Limb (tissue), 2 donors: ENCODE measurements around the gene MAX.

ENCODE experiments used
- DNase-seq, 2 donors: peaks; one replicate each; pipeline ENCODE4 v3.0.0-alpha.2; 2016; ENCODE audit errors: extremely low spot score in 2 of 2

MAX gene, protein sequence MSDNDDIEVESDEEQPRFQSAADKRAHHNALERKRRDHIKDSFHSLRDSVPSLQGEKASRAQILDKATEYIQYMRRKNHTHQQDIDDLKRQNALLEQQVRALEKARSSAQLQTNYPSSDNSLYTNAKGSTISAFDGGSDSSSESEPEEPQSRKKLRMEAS

DNA sequence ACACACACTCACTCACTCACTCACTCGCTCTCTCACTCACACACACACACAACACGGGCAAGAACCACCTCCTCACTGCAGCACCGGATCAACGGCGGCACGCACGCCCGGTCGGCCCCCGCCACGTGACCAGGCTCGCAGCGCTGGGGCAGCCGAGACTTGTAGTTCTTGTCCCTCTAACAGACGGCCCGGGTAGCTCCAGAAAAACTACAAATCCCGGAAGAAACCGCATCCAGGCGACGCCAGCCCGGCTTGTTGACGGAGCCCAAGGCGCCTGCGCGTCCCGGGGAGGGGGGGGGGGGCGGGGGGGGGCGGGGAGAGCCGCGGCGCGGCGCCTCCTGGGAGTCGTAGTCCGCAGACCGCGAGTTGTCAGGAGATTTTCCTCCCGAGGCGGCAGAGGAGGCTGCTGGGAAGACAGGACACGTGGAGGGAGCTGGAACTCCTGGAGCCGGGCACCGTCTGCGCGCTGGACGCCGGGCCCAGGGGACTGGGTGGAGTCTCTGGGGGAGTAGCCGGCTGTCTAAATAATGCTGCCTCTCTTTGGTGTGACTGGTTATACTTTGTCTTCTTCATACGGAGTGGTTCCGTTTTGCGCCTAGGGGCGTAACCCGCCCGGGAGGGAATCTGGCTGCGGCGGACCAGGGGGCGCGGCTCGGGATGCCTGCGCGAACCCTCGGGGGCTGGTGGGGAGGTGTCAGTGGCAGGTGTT, at the start of gene MAX:
MAX (minus strand) TSS at position 77 of the 709 bp plus-strand sequence. CDS start 178 bp downstream, outside the sequence.
- peak; percentile 99 for DNase-seq

DNA sequence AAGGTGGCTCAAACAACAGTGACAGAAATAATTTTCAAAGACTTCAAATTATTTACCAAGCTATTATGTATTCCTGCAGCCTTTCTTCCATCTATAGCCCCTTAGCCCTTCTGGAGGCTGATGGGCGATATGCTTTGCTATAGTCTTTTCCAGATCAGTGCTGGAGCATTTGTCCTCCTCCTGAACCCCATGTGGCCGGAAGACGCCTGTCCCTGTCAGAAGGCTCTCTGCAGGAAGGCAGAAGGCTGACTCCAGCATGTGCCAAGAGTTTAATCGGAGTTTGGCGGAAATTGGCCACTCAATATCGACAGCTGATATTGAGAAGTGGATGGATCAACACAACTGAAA, 49.3 kb upstream of the MAX start:
- no peak for DNase-seq

DNA sequence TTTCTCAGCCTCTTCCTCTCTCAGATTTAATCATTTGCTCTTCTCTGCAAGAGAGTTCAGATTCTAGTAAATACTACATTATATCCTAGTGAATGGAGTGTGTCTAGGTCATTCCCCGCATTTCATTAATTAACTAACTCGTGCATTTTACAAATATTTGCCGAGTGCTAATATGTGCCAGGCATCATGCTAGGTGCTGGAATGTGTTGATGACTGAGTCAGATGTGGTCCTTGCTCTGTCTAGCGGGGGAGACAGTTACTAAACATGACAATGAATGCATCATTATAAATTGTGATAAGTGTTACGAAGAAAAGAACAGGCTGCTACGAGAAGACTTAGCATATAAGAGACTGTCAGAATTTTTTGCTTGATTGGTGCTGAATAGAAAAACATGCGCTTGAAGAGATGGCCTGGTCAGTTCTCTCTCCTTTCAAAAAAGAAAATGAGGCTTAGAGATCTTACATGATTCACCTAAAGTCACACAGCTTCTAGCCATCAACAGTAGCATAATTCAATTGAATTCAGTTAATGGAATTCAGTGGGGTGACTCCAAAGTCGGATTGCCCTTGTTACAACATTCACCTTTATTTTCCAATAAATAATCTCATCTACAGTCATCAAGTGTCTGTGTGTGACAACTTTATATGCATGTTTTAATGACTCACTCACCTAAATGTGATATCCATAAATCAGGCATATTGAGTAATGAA, 48.7 kb upstream of the MAX start:
- no peak for DNase-seq

GRCh38 chr14:65149116-65149515, 46.8 kb upstream of the MAX start:
- no peak for DNase-seq

DNA sequence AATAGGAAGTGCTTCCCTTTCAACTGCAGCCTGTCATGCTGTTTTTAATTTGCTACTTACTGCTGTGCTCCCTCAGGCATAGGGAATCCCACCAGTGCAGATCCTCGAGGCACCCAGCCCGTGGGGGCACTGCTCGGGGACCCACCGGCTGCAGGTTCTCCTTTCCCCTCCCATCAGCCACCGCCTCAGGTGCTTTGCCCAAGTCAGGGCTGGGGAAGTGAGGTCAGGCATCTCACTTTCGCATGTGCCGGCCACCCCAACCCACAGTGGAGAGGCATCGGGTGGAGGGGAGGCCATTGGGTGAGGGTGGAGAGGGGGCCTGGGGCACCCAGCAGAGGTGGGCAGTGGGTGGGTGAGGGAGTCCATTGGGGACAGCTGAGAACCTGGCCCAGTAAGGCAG, 41.9 kb upstream of the MAX start:
- DNase-seq: no peak

DNA sequence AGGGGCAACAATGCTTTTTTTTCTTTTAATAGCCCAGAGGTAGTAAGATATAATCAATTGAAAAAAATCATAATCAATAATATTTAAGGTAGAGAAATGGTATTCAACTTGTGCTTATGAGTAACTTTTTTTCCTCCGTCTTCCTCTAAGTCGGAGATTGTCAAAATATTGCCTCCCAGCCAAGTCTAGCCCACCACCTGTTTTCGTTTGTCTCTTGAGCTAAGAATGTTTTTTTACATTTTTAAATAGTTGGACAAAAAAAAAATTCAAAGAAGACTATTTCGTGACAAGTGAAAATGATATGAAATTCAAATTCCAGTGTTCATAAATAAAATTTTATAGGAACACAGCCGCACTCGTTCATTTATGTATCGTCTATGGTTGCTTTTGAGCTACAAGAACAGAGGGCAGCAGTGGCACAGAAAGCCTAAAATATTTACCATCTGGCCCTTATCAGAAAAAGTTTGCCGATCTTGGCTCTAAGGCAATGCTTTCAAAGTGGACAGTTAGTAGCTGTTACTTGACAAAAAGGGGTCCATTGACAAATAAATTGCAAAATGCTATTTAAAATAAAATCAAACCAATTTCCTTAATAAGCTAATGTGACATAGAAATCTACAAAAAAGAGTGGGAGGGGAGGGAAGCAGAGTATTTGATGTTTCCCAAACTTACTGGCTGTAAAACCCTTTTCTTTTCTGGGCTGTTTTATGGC, 40.8 kb upstream of the MAX start:
- DNase-seq: no peak

DNA sequence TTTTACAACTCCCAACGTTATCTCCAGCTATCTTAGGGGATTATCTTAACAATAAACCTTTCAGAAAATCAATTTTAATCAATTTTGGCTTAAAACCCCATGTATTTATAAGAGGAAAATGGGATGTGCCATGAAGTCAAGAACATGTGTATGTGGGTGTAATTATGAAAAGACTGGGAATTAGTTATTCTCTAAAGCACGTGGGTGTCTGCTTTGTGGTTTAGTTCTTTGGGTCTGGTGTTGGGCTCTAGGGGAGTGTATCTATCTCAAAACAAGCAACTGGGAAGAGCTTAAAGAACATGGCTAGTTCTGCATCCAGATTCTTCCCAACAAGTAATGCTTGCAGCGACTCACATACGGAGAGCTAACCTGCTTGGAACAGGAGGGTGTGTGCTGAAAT, 40.1 kb upstream of the MAX start:
- no peak for DNase-seq

DNA sequence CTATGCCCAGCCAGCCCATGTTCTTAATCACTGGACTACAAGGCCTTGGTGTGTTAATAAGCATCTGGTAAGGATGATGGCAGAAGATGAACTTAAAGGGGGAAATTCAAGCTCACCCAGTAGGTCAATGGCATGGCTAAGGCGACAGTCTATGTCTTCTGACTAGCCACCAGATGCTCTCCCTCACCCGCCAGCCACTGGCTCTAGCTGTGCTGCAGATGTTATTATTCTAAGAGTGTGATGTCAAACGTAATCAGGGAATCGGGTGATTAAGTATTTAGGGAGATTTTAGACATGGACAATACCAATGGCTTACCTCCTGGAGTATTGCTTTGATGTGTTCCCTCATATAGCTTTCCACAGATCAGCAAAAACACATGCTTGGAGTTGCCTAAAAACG, 39.2 kb upstream of the MAX start:
- no peak for DNase-seq

GRCh38 chr14:65137648-65138307, 35.5 kb upstream of the MAX start:
- no peak for DNase-seq

DNA sequence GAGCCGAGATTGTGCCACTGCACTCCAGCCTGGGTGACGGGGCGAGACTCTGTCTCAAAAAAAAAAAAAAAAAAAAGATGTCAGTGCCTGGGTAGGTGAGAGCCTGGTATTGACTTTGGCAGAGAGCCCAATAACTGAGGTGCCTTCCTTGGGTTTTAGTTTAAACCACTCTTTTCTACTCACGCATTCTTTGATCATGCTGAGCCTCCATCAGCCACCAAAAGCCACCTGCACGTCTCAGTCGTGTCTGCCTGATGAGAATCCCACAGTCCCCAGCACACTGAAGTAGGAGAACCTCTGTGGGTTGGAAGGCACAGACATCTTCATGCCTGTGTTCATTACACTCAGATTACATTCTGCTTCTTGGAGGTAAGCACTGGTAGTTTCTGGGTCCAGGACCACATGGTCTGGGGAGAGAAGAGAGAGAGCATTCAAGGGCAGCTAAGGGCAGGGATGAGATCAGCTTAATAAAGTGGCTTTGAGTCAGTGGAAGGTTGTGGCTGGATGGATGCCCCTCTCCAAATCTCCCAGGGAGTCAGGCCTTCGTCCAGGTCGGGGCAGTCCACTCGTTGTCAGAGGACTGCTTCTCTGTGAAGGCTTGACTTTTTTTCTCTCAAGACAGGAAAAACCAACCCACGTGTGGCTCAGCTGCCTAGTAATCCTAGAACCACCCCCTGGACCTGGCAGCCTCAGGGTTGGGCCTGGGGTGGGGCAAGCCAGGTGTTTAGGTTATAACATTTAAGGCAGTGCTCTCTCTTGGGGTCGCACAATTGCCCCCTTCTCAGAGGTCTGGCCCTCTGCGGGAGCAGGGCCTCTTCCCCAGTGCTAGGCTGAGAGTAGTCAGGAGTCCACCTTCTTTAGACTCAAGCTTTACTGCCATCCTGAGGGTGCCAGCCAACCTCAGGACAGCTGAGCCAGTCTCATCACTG, 32.6 kb upstream of the MAX start:
- no peak for DNase-seq

DNA sequence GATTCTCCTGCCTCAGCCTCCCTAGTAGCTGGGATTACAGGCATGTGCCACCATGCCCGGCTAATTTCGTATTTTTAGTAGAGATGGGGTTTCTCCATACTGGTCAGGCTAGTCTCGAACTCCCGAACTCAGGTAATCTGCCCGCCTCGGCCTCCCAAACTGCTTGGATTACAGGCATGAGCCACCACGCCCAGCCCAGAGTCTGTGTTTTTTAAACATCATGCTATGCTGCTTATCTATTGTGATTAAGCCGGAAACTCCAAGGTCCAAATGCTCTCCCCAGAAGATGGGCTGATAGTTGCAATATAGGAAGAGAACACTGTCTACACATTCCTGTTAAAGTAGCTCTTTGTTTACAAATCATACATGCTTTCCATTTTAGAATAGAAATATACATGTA, 30.5 kb upstream of the MAX start:
- DNase-seq: no peak

DNA sequence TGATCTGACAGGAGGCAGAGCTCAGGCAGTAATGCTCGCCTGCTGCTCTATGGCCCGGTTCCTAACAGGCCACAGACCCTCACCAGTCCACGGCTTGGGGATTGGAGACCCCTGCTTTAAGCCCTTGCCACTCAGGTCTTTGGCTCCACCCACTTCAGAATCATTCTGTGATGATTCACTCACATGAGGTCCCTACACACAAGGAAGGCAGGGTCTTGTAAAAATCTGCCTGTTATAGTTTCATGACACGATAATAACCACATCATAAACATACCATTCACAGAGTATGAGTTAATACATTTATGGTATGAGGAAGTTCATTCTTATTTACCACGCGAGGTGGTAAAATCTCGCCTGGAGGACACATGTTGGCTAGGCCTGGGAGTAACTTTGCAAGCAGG, 29.0 kb upstream of the MAX start:
- no peak for DNase-seq

DNA sequence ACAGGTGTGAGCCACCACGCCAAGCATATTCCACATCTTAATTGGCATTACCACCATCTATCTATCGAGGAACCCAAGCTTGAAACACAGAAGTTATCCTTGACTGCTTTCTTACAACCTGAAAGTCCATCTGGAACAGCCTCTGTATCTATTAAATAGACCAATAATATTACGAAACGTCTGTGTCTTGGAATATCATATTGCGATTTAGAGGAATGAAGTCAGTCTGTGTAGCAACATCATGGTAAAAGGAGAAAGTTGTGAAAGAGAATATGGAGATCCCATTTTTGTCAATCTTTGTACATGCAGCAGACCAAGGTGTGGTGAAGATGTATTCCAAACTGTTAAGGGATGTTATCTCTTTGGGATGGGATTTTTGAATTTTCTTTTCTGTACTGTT, 25.8 kb upstream of the MAX start:
- no peak for DNase-seq

DNA sequence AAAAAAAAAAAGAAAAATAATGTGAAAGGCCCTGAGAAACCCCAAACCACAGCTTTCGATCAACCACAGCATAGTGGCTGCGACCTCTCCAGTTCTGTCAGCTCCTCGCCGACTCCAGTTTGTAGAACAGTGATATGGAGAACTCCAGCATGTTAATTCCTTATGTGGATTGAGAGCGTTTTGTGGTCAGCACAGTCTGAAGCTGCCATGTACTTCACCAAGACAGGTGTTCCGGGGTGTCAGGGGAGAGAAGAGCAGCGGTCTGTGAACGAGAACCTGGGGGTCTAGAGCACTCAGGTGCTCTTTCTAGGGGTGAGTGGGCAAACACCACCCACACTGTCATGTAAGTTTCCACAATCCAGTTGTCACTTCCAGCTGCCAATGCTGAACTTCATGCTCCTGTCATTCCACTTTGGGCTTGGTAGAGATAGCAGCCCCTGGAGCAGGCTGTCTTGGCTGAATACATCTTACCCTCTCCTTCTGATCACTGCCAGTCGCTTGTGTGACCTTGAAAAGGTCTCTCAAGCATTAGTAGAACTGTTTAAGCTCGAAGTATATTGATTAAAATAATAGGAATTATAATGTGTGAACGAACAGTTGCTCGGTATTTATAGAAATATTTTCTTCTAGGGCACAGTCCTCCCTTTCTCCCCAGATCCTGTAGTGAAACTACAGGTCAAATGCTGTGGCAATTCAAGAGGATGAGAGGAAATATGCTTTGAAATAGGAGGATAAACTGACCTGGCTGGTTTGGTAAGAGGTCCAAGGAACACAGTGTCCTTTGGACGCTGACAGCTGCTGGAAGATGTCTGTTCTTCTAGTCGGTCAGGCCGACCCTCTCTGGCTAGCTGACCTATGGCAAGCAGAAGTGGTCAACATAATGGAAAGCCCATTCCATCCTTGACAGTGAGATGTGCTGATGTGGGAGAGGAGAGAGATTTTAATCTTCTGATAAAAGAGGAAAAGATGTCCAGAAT, 15.7 kb upstream of the MAX start:
- no peak for DNase-seq

- DNase-seq: no peak
Observed at GRCh38 chr14:65115615-65116014, 13.3 kb upstream of the MAX start.

DNA sequence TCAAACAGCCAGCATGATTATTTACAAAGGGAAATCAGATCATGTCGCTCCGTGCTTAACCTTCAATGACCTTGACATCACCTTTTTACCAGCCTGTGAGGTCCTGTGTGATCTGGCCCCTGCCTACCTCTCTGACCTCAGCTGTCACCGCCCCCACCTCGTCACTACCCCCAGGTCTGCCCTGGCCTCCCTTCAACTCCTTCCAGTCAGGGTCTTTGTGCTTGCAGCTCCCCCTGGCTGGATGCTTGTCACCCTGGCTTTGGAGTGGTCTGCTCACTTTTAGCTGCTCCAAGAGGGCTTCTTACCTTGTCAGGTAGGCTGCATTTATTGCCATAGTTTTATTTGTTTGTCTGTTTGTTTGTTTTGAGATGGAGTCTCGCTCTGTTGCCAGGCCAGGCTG, 8.2 kb upstream of the MAX start:
- DNase-seq: no peak

DNA sequence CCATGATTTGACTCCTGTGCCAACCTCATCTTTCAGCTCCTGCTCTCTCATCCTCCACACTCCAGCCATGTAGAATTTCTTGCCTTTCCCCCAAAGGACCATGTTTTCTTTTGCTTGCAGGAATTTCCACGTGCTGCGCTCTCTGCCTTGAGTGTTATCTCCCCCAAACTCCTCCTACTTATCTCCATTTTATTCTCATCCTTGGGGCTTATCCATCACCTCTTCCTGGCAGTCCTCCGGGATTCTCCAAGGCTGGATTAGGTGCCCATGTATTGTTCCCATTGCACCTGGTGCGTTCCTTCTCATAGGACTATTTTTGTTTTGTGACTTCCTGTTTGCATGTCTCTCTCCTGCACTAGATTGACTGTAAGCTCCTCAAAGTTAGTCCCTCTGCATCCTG, 7.0 kb upstream of the MAX start:
- DNase-seq: no peak

DNA sequence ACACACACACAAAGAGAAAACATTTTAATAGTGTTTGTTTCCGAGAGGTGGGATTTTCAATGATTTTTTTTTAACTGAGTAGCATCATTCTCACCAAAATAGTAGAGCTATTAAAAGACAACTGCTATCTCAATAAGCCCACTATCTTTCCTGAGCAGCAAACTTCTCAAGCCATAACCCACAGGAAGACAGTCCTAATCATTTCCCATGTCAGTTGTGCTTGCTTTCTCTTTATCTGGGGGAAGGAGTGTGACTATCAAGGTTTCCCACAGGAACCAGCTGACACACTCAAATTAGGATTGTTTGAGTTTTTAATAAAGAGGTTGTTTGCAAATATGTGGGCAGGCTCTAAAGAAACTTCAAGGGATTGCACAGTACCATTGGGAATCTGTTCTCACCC, 4.9 kb upstream of the MAX start:
- no peak for DNase-seq

- DNase-seq: no peak
Observed at GRCh38 chr14:65106736-65107135, 4.4 kb upstream of the MAX start.

GRCh38 chr14:65106316-65106715, 4.0 kb upstream of the MAX start:
- no peak for DNase-seq
